ENCODE measurements around the gene CALML3.

The CALML3 gene

GRCh38 chr10:5498791-5499492 is 25.8 kb upstream of the CALML3 start:
- H3K4me1 Mint-ChIP-seq = peaks cover 5% of the 10 kb centered on the region
- DNase-seq (ENCODE audit: low spot score in 2 of 2) (no peak), ATAC-seq (no peak)
- H3K4me3 Mint-ChIP-seq = no peak overlapping the region
- H3K36me3 Mint-ChIP-seq = no peaks in the 10 kb centered on the region
- no peaks in the 10 kb centered on the region for H3K9me3 Mint-ChIP-seq
- no peak overlapping the region for H3K27ac Mint-ChIP-seq

DNA sequence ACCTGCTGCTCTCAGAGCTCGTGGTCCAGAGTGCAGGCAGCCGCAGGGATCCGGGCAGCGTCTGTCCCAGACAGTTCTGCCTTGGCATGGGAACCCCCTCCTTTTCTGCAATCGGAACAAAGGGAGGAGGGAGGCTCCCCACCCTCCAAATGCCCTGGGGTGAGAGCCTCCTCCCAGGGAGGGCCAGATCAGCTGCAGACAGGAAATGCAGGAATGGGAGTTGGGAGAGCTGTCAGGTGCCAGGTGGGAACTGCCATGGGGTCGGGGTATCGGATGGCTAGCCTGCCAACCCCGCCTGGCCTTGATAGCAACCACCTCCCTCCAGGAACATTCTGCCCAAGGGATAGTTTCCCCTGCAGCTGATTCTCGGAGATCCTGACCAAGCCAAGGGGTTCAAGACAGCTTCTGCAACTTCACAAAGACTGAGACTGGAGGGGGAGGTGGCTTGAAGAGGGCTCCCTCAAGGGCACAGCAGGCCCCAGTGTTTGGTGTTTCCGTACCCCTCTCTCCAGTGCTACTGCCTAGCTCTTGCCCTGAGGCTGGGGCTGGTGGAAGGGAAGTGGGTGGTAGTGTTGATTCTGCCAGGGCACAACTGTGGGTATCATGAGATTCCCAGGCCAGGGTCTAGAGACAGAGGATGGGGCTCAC is 25.1 kb upstream of the CALML3 start, which contains the start of gene CALML5:
CALML5 (minus strand) TSS at position 78 of the 648 bp plus-strand sequence. CDS start 132 bp downstream, outside the sequence.
- Mint-ChIP-seq H3K27ac (no peak within 1 kb of the TSS), H3K9me3 (no peaks in the 10 kb centered on the region)
- DNase-seq (ENCODE audit: low spot score in 2 of 2) = no peak

GRCh38 chr10:5500162-5500670 is 24.5 kb upstream of the CALML3 start:
- peaks cover 5% of the 10 kb centered on the region for H3K4me1 Mint-ChIP-seq
- no peak for ATAC-seq
- no peaks in the 10 kb centered on the region for H3K36me3 Mint-ChIP-seq
- no peak overlapping the region for H3K27ac Mint-ChIP-seq
- H3K9me3 Mint-ChIP-seq = no peaks in the 10 kb centered on the region
- H3K4me3 Mint-ChIP-seq = no peak overlapping the region
- no peak for DNase-seq (ENCODE audit: low spot score in 2 of 2)

More for the DNA sequence above, 25.1 kb upstream of the CALML3 start, which contains the start of gene CALML5:
- peaks cover 5% of the 10 kb centered on the region for H3K4me1 Mint-ChIP-seq
- no peak within 1 kb of the TSS for H3K4me3 Mint-ChIP-seq
- H3K36me3 Mint-ChIP-seq = no peaks in the 10 kb centered on the region
- ATAC-seq = no peak

DNA sequence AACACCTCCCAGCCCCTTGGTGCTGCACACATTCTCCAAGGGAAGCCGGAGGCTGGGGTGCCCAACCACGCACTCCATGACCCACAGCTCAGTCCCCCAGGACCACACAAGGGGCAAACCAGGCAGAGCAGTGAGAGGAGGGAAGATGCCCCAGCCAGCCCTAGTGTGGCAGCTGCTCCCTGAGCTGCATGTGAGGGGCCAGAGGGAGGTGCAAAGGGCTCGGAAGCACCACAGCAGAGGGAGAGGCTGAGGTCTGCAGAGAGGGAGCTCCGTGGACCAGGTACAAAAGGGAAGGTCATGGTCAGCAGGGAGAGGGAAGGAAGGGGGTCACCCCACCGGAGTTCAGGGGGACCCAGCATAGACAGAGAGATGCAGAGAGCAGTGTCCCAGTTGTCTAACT is 23.9 kb upstream of the CALML3 start:
- no peak overlapping the region for H3K4me3 Mint-ChIP-seq
- peaks cover 5% of the 10 kb centered on the region for H3K4me1 Mint-ChIP-seq
- no peaks in the 10 kb centered on the region for H3K9me3 Mint-ChIP-seq
- no peak for DNase-seq (ENCODE audit: low spot score in 2 of 2)
- H3K27ac Mint-ChIP-seq = no peak overlapping the region
- no peak for ATAC-seq
- no peaks in the 10 kb centered on the region for H3K36me3 Mint-ChIP-seq

GRCh38 chr10:5502061-5502521 is 22.7 kb upstream of the CALML3 start:
- Mint-ChIP-seq H3K27ac (no peak overlapping the region), H3K4me3 (no peak overlapping the region), H3K9me3 (no peaks in the 10 kb centered on the region), H3K36me3 (no peaks in the 10 kb centered on the region), H3K4me1 (peaks cover 5% of the 10 kb centered on the region)
- no peak for ATAC-seq
- no peak for DNase-seq (ENCODE audit: low spot score in 2 of 2)

DNA sequence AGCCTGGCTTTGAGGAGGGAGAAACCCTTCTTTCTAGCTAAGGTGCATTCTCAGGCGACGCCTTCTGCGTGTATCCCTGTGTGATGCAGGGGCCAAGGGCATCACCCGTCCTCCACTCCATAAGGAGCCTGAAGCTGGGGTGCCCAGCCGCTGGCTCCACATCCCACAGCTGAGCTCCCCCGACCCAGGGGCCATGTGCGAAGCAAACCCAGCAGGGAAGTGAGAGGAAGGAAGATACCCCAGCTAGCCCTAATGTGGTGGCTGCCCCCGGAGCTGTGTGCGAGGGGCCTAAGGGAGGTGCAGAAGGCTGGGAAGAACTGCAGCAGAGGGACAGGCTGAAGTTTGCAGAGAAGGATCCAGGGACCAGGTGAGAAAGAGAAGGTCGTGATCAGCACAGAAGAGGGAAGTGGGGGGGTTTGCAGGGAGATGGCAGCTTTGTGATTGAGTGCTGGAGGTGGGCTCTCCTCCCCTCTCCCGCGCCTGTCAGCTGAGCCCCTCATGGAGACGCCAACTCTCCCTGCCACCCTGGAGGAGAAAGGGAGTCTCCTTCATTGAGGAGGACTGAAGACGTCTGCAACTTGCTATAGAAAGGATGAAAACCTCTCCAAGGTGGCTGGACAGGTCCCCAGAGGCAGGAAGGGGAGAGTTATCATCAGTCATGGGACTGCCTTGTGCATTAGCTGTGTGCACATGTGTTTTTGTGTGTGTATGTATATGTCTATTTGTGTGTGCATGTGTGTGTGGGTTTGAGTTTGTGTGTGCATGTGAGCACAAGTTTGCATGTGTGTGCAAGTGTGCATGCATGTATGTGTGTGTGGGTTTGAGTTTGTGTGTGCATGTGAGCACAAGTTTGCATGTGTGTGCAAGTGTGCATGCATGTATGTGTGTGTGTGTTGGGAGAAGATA is 21.9 kb upstream of the CALML3 start:
- Mint-ChIP-seq H3K4me3 (no peak overlapping the region), H3K27ac (no peak overlapping the region), H3K36me3 (no peaks in the 10 kb centered on the region), H3K9me3 (no peaks in the 10 kb centered on the region), H3K4me1 (peaks cover 5% of the 10 kb centered on the region)
- ATAC-seq = no peak
- DNase-seq (ENCODE audit: low spot score in 2 of 2) = no peak

DNA sequence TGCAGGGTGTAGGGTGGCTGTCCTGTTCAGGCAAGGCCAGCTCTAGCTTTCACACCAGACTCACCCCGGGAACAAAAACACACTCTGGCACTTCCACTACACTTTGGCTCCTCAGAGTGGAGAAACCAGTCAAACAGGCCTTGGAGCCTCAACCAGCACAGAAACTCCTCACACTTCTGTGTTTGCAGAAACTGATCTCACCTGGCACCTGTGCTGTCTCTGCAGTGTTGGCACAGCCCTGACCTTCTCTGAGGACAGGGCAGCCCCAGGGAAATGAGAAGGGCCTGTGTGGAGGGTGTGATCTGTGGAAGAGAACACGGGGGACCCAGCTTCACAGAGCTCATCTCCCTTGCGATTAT is 21.3 kb upstream of the CALML3 start:
- DNase-seq (ENCODE audit: low spot score in 2 of 2) = no peak
- H3K27ac Mint-ChIP-seq = no peak overlapping the region
- H3K9me3 Mint-ChIP-seq = no peaks in the 10 kb centered on the region
- no peak for ATAC-seq
- no peak overlapping the region for H3K4me3 Mint-ChIP-seq
- peaks cover 5% of the 10 kb centered on the region for H3K4me1 Mint-ChIP-seq
- no peaks in the 10 kb centered on the region for H3K36me3 Mint-ChIP-seq

GRCh38 chr10:5504146-5505072 is 20.4 kb upstream of the CALML3 start:
- no peaks in the 10 kb centered on the region for H3K9me3 Mint-ChIP-seq
- no peaks in the 10 kb centered on the region for H3K36me3 Mint-ChIP-seq
- no peak for ATAC-seq
- DNase-seq (ENCODE audit: low spot score in 2 of 2) = no peak
- peaks cover 5% of the 10 kb centered on the region for H3K4me1 Mint-ChIP-seq
- H3K27ac Mint-ChIP-seq = no peak overlapping the region
- no peak overlapping the region for H3K4me3 Mint-ChIP-seq

DNA sequence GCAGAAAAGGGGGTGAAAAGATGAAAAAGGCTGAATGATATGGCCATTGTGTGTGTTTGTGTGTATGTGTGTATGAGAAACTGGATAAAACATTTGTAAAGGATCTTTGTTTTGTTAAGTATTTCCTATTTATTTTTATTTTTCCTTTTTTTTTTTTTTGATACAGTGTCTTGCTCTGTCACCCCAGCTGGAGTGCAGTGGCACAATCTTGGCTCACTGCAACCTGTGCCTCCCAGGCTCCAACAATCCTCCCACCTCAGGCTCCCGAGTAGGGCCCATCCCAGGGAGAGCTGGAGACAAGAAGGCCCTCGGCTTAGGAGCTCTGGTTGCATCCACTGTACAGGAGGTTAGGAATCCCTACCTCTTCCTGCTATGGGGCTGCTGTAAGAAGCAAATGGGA is 18.5 kb upstream of the CALML3 start:
- Mint-ChIP-seq H3K36me3 (no peaks in the 10 kb centered on the region), H3K4me3 (no peak overlapping the region), H3K27ac (no peak overlapping the region), H3K9me3 (no peaks in the 10 kb centered on the region), H3K4me1 (peaks cover 5% of the 10 kb centered on the region)
- DNase-seq (ENCODE audit: low spot score in 2 of 2) (no peak), ATAC-seq (no peak)

GRCh38 chr10:5506751-5507648 is 17.8 kb upstream of the CALML3 start:
- no peak overlapping the region for H3K27ac Mint-ChIP-seq
- ATAC-seq (no peak), DNase-seq (ENCODE audit: low spot score in 2 of 2) (no peak)
- no peaks in the 10 kb centered on the region for H3K9me3 Mint-ChIP-seq
- H3K4me1 Mint-ChIP-seq = peaks cover 5% of the 10 kb centered on the region
- H3K4me3 Mint-ChIP-seq = no peak overlapping the region
- no peaks in the 10 kb centered on the region for H3K36me3 Mint-ChIP-seq

DNA sequence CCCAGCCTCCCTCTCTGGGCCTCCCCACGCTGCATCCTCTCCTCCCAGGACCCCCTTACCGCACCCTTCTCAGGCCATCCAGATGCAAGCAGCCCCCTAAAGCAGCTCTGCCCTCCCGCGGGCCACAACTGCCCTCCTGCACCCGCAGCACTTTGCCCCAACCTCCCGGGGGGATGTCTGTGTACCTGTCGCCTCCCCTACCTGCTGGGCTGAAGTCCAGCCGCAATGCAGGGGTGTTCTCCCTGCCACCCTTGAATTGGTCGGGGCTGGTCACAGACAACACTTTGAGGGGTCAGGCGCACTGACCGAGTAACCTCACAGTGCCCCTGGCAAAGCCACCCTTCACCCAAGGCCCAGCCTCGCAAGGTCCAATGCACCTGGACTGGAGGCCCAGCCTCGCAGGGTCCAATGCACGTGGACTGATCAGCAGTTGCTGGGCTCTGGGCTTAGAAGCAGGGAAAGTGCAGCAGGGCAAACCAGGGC is 17.1 kb upstream of the CALML3 start:
- Mint-ChIP-seq H3K4me3 (no peak overlapping the region), H3K9me3 (no peaks in the 10 kb centered on the region), H3K36me3 (no peaks in the 10 kb centered on the region), H3K27ac (no peak overlapping the region), H3K4me1 (peaks cover 5% of the 10 kb centered on the region)
- no peak for DNase-seq (ENCODE audit: low spot score in 2 of 2)
- no peak for ATAC-seq

GRCh38 chr10:5508161-5508604 is 16.6 kb upstream of the CALML3 start:
- no peak overlapping the region for H3K4me3 Mint-ChIP-seq
- H3K9me3 Mint-ChIP-seq = no peaks in the 10 kb centered on the region
- ATAC-seq (no peak), DNase-seq (ENCODE audit: low spot score in 2 of 2) (no peak)
- no peaks in the 10 kb centered on the region for H3K36me3 Mint-ChIP-seq
- no peak overlapping the region for H3K27ac Mint-ChIP-seq
- peaks cover 1% of the 10 kb centered on the region for H3K4me1 Mint-ChIP-seq

DNA sequence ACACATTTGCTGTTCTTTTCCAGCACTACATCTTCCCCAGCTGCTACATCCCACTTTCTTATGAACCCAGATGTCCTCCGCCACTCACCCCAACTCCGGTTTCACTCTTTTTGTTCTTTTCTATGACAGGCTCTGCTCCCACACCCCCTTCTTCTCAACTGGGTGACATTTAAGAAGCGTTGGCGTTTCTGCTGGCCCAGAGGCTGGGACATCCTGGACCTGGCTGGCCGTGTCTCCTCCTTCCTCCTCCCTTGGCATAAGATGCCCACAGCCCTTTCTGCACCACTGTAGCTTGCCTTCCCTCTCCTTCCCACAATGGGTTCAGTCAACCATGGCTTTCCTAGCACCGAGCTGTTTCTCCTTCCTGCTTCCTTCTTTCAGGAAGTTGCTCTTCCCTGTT is 16.0 kb upstream of the CALML3 start:
- Mint-ChIP-seq H3K9me3 (no peaks in the 10 kb centered on the region), H3K36me3 (no peaks in the 10 kb centered on the region), H3K4me1 (no peaks in the 10 kb centered on the region), H3K27ac (no peak overlapping the region), H3K4me3 (no peak overlapping the region)
- ATAC-seq (no peak), DNase-seq (ENCODE audit: low spot score in 2 of 2) (no peak)
